ENCODE data around the gene LHX1. TPM values are rescaled to one million over a fixed set of nuclear protein-coding genes. Genes with fewer than 3 reads are reported as not detected.

The LHX1 gene
- total and polyA plus RNA-seq, 2 donors (not counting 1 experiment from before 2014, with no cell fraction given): not detected

DNA sequence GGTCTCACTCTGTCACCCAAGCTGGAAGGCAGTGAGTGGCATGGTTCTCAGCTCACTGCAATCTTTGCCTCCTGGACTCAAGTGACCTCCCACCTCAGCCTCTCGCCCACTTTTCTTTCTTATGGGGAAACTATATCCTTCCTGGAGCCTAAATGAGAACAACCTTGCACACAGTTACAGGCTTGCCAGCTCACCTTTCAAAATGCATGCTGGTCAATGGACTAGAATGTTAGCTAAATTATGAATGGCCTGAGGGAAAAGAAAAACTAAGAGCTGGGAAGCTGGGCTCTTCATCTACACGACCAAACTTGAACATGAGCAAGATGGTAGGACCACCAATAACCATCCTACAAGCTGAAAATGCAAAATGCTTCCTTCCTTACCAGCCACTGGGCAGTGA is 10.6 kb upstream of the LHX1 start:
- Histone ChIP-seq H3K9me3 (ENCODE audit: control insufficient read depth, insufficient read depth, low read depth, low read length) (no peaks in the 10 kb centered on the region), H3K4me2 (ENCODE audit: extremely low read depth, insufficient read depth, low read length) (no peak overlapping the region), H3K9ac (ENCODE audit: insufficient read depth, low read length) (no peak overlapping the region), H3K4me3 (replicated peaks in 1 of 4; ENCODE audit: control extremely low read depth in 1 of 4, insufficient read depth in 1 of 4, low read depth in 3 of 4, low read length in 4 of 4) (no peak overlapping the region), H3K79me2 (ENCODE audit: control insufficient read depth, insufficient read depth, low read length) (no peaks in the 10 kb centered on the region), H3K4me1 (ENCODE audit: control insufficient read depth, extremely low read depth, insufficient read depth, low read length) (no peaks in the 10 kb centered on the region), H3K36me3 (ENCODE audit: control insufficient read depth, insufficient read depth, low read length) (no peaks in the 10 kb centered on the region), H2AFZ (ENCODE audit: low read length) (no peak overlapping the region), H4K20me1 (ENCODE audit: control insufficient read depth, extremely low read depth, insufficient read depth, low read length) (no peaks in the 10 kb centered on the region), H3K27ac (ENCODE audit: insufficient read depth, low read length) (no peak overlapping the region), H3K27me3 (ENCODE audit: control insufficient read depth, insufficient read depth, low read length) (peaks cover 53% of the 10 kb centered on the region)
- DNase-seq (ENCODE audit: low read depth in 2 of 2): no peak
- TF ChIP-seq EZH2 (IDR thresholded peaks at IDR 0.05; ENCODE audit: low read length, missing control alignments): no peak
- TF ChIP-seq, protein P1, sequence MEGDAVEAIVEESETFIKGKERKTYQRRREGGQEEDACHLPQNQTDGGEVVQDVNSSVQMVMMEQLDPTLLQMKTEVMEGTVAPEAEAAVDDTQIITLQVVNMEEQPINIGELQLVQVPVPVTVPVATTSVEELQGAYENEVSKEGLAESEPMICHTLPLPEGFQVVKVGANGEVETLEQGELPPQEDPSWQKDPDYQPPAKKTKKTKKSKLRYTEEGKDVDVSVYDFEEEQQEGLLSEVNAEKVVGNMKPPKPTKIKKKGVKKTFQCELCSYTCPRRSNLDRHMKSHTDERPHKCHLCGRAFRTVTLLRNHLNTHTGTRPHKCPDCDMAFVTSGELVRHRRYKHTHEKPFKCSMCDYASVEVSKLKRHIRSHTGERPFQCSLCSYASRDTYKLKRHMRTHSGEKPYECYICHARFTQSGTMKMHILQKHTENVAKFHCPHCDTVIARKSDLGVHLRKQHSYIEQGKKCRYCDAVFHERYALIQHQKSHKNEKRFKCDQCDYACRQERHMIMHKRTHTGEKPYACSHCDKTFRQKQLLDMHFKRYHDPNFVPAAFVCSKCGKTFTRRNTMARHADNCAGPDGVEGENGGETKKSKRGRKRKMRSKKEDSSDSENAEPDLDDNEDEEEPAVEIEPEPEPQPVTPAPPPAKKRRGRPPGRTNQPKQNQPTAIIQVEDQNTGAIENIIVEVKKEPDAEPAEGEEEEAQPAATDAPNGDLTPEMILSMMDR (conservative IDR thresholded peaks at IDR 0.05 in 1 of 2, IDR thresholded peaks at IDR 0.05 in 1 of 2; ENCODE audit: low read depth in 1 of 2, low read length in 2 of 2): no peak

DNA sequence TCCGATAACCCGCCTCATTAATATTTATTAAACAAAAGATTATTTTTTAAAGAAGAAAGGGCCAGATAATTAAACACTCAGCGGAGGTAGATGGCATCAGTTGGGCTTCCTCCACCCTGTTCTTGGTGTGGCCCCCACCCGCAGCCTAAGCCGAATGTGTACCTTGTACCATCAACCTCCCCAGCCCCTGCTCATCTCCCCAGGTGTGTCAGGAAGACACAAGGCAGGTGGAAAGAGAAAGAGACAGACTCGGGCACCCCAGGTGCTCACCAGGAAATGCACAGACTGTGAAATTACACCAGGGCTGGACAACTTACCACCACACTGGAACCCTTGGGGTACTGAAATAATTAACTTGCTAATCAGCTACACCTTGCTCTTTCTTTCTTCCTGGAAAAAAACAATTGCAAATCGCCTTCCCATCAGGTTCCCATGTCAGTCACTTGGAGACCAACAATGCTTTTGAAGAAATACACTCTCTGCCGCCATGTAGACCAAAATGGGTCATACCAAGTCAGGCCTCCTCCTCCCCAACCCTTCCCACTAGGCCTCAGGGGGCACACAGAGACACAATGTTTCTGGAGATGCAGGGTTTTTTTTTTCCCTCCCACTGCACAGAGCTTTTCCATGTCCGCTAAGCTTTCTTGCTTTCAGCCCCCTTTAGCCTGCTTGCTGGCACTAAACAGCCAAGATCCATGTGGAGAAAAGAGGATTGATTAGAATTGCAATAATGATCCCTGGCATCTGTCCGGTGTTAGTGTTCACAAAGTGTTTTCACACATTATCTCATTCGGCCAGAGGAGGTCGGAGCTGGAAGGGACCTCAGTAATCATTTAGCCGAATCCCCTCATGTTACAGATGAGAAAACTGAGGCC is 8.6 kb upstream of the LHX1 start:
- TF ChIP-seq, protein P1 (conservative IDR thresholded peaks at IDR 0.05 in 1 of 2, IDR thresholded peaks at IDR 0.05 in 1 of 2; ENCODE audit: low read depth in 1 of 2, low read length in 2 of 2): no peak
- no peak for TF ChIP-seq EZH2 (IDR thresholded peaks at IDR 0.05; ENCODE audit: low read length, missing control alignments)
- no peak overlapping the region for H3K4me2 ChIP-seq (ENCODE audit: extremely low read depth, insufficient read depth, low read length)
- H3K27me3 ChIP-seq (ENCODE audit: control insufficient read depth, insufficient read depth, low read length): peaks cover 72% of the 10 kb centered on the region

DNA sequence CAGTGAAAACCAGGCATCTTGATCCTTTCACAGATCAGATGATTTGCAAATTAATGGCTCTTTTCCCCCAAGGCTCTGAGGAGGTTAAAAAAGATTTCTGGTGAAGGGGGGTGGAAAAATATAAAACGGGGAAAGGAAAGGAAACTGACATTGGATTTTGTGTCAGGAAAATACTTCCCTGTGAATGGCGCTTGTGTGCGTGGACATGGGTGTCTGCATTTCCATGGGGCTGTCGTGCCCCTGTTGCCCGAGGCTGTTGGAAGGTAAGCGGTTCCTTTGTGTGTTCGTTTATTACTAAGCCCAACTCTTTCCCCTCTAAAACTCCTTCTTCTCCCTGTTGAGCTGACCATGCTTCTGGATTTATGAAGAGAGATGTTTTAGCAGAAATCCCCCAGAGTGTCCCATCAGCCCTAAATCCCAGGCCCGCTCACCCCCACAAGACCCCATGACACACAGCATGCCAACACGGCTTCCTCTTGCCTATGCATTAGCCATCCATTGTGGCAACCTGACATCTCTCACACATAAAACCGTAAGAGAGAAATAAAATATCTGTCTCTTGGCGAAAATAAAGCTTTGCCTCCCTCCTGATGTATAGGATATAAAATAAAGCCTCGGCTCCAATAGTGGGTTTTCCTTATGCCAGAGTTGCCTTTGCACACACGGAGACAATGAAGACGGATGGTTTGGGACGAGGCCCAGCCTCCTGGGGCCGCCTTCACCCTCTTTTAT is 7.3 kb upstream of the LHX1 start:
- peaks cover 85% of the 10 kb centered on the region for H3K27me3 ChIP-seq (ENCODE audit: control insufficient read depth, insufficient read depth, low read length)

More for the DNA sequence above, 8.6 kb upstream of the LHX1 start:
- Histone ChIP-seq H3K79me2 (ENCODE audit: control insufficient read depth, insufficient read depth, low read length) (no peaks in the 10 kb centered on the region), H3K27ac (ENCODE audit: insufficient read depth, low read length) (no peak overlapping the region), H4K20me1 (ENCODE audit: control insufficient read depth, extremely low read depth, insufficient read depth, low read length) (no peaks in the 10 kb centered on the region), H3K9me3 (ENCODE audit: control insufficient read depth, insufficient read depth, low read depth, low read length) (no peaks in the 10 kb centered on the region), H3K36me3 (ENCODE audit: control insufficient read depth, insufficient read depth, low read length) (no peaks in the 10 kb centered on the region), H2AFZ (ENCODE audit: low read length) (no peak overlapping the region), H3K9ac (ENCODE audit: insufficient read depth, low read length) (no peak overlapping the region), H3K4me3 (replicated peaks in 1 of 4; ENCODE audit: control extremely low read depth in 1 of 4, insufficient read depth in 1 of 4, low read depth in 3 of 4, low read length in 4 of 4) (no peak overlapping the region), H3K4me1 (ENCODE audit: control insufficient read depth, extremely low read depth, insufficient read depth, low read length) (no peaks in the 10 kb centered on the region)
- no peak for DNase-seq (ENCODE audit: low read depth in 2 of 2)

More for the DNA sequence above, 7.3 kb upstream of the LHX1 start:
- Histone ChIP-seq H3K9me3 (ENCODE audit: control insufficient read depth, insufficient read depth, low read depth, low read length) (no peaks in the 10 kb centered on the region), H4K20me1 (ENCODE audit: control insufficient read depth, extremely low read depth, insufficient read depth, low read length) (no peaks in the 10 kb centered on the region), H3K4me2 (ENCODE audit: extremely low read depth, insufficient read depth, low read length) (no peak overlapping the region), H3K79me2 (ENCODE audit: control insufficient read depth, insufficient read depth, low read length) (no peaks in the 10 kb centered on the region), H3K9ac (ENCODE audit: insufficient read depth, low read length) (no peak overlapping the region), H3K4me3 (replicated peaks in 1 of 4; ENCODE audit: control extremely low read depth in 1 of 4, insufficient read depth in 1 of 4, low read depth in 3 of 4, low read length in 4 of 4) (no peak overlapping the region), H3K4me1 (ENCODE audit: control insufficient read depth, extremely low read depth, insufficient read depth, low read length) (no peaks in the 10 kb centered on the region), H3K36me3 (ENCODE audit: control insufficient read depth, insufficient read depth, low read length) (no peaks in the 10 kb centered on the region), H2AFZ (ENCODE audit: low read length) (no peak overlapping the region), H3K27ac (ENCODE audit: insufficient read depth, low read length) (no peak overlapping the region)
- TF ChIP-seq, protein P1 (conservative IDR thresholded peaks at IDR 0.05 in 1 of 2, IDR thresholded peaks at IDR 0.05 in 1 of 2; ENCODE audit: low read depth in 1 of 2, low read length in 2 of 2): no peak
- TF ChIP-seq EZH2 (IDR thresholded peaks at IDR 0.05; ENCODE audit: low read length, missing control alignments): no peak
- DNase-seq (ENCODE audit: low read depth in 2 of 2): no peak

Data from fibroblast of lung (primary cell).